Neural cell (in vitro differentiated cells): ENCODE results near the gene VPREB3. TPM values are rescaled to one million over a fixed set of nuclear protein-coding genes. Genes with fewer than 3 reads are reported as not detected.

Experiments
- H2AFZ ChIP-seq: fragments of 200-600, 300-800 bp; sonication (generic), shearing (Covaris generic); 2 replicates; pipeline ENCODE4 v1.6.0; 2014; ENCODE audit warnings: low read depth, mild to moderate bottlenecking, antibody characterized with exemption, low read length, moderate library complexity
- H3F3A ChIP-seq: fragments of 200-600 bp; shearing (Covaris generic); 2 replicates; pipeline ENCODE4 v1.6.1; 2016; ENCODE audit warnings: mild to moderate bottlenecking, moderate library complexity, mixed read lengths, antibody characterized with exemption, low read length; ENCODE audit not compliant: insufficient read depth, poor library complexity, severe bottlenecking
- H3K27ac ChIP-seq: fragments of 200-600, 300-800 bp; sonication (generic), shearing (Covaris generic); 2 replicates; pipeline ENCODE4 v1.5.1; 2014; ENCODE audit warnings: mild to moderate bottlenecking, low read length, moderate library complexity
- H3K27me3 ChIP-seq: fragments of 300-800, 200-600 bp; sonication (generic), shearing (Covaris generic); 2 replicates; pipeline ENCODE4 v1.6.0; 2014; ENCODE audit warnings: mild to moderate bottlenecking, low read depth, low read length, moderate library complexity; ENCODE audit not compliant: insufficient read depth
- H3K36me3 ChIP-seq: fragments of 300-800, 200-600 bp; sonication (generic), shearing (Covaris generic); 2 replicates; pipeline ENCODE4 v1.5.1; 2014; ENCODE audit warnings: mild to moderate bottlenecking, antibody characterized with exemption, low read length, moderate library complexity; ENCODE audit not compliant: insufficient read depth
- H3K4me2 ChIP-seq: fragments of 300-800, 200-600 bp; sonication (generic), shearing (Covaris generic); 2 replicates; pipeline ENCODE4 v1.6.0; 2014; ENCODE audit warnings: mild to moderate bottlenecking, low read length
- H3K4me3 ChIP-seq: fragments of 300-800, 200-600 bp; sonication (generic), shearing (Covaris generic); 2 replicates; pipeline ENCODE4 v1.5.1; 2014; ENCODE audit warnings: mild to moderate bottlenecking, low read length, moderate library complexity
- H3K79me2 ChIP-seq: fragments of 200-600 bp; shearing (Covaris generic); replicated peaks from 2 replicates; pipeline ENCODE4 v1.6.0; 2014; ENCODE audit warnings: mild to moderate bottlenecking, low read length, moderate library complexity; ENCODE audit not compliant: insufficient read depth
- H3K9ac ChIP-seq: fragments of 300-800, 200-600 bp; sonication (generic), shearing (Covaris generic); 2 replicates; pipeline ENCODE4 v1.6.1; 2016; ENCODE audit warnings: mild to moderate bottlenecking, low read length, mixed read lengths
- H3K9me2 ChIP-seq: fragments of 200-600 bp; shearing (Covaris generic); 2 replicates; pipeline ENCODE4 v1.6.1; 2016; ENCODE audit warnings: mild to moderate bottlenecking, low read length, mixed read lengths; ENCODE audit not compliant: insufficient read depth
- H3K9me3 ChIP-seq: fragments of 200-600, 300-800 bp; sonication (generic), shearing (Covaris generic); 2 replicates; pipeline ENCODE4 v1.6.1; 2016; ENCODE audit warnings: mild to moderate bottlenecking, mixed run types, low read length, moderate library complexity, mixed read lengths
- H4K20me1 ChIP-seq: fragments of 200-600 bp; shearing (Covaris generic); 2 replicates; pipeline ENCODE4 v1.6.1; 2016; ENCODE audit warnings: mild to moderate bottlenecking, mixed run types; ENCODE audit not compliant: insufficient read depth
- CTCF ChIP-seq: fragments of 450-650 bp; IDR thresholded peaks from 2 replicates; pipeline ENCODE4 v1.5.1; 2014; ENCODE audit warnings: antibody characterized with exemption, mild to moderate bottlenecking, moderate library complexity; ENCODE audit not compliant: poor library complexity, severe bottlenecking
- EP300 ChIP-seq: fragments of 450-650 bp; conservative IDR thresholded peaks from 2 replicates; pipeline ENCODE4 v1.6.1; 2014; ENCODE audit warnings: antibody characterized with exemption, mild to moderate bottlenecking, moderate library complexity; ENCODE audit not compliant: poor library complexity, severe bottlenecking
- EZH2 ChIP-seq: fragments of 200-600, 300-800 bp; shearing (Covaris generic), sonication (generic); IDR thresholded peaks from 2 replicates; pipeline ENCODE4 v1.6.1; 2014; ENCODE audit warnings: antibody characterized with exemption, low read length, borderline replicate concordance, mild to moderate bottlenecking; ENCODE audit not compliant: insufficient read depth, poor library complexity, severe bottlenecking
- MXI1 ChIP-seq: fragments of 450-650 bp; conservative IDR thresholded peaks from 2 replicates; pipeline ENCODE4 v1.6.1; 2014; ENCODE audit warnings: antibody characterized with exemption, mild to moderate bottlenecking; ENCODE audit not compliant: poor library complexity, severe bottlenecking
- POLR2AphosphoS5 ChIP-seq: IDR thresholded peaks from 2 replicates; pipeline ENCODE4 v1.6.1; 2012
- RAD21 ChIP-seq: fragments of 450-650 bp; conservative IDR thresholded peaks from 2 replicates; pipeline ENCODE4 v1.6.1; 2014; ENCODE audit warnings: antibody characterized with exemption, mild to moderate bottlenecking, moderate library complexity
- REST ChIP-seq: IDR thresholded peaks from 2 replicates; pipeline ENCODE4 v1.6.1; 2012; ENCODE audit warnings: borderline replicate concordance
- SMC3 ChIP-seq: fragments of 450-650 bp; conservative IDR thresholded peaks from 2 replicates; pipeline ENCODE4 v1.6.1; 2014; ENCODE audit warnings: antibody characterized with exemption, mild to moderate bottlenecking, moderate library complexity; ENCODE audit not compliant: poor library complexity
- TAF1 ChIP-seq: IDR thresholded peaks from 2 replicates; pipeline ENCODE4 v1.6.1; 2012; ENCODE audit warnings: low read depth
- polyA plus RNA-seq: library from polyadenylated mRNA; depleted of rRNA; stranded (reverse); fragments of >200 nt; gene quantifications from 2 replicates; pipeline ENCODE4 v1.2.3, GENCODE V29; 2014

Gene VPREB3
- polyA plus RNA-seq, 1 donor from 2014 or later = not detected

- Histone ChIP-seq H4K20me1 (peaks cover 5% of the 10 kb centered on the region), H3K9ac (no peak overlapping the region), H3K36me3 (no peaks in the 10 kb centered on the region), H3K79me2 (peaks cover 37% of the 10 kb centered on the region), H3K4me3 (no peak overlapping the region), H3K4me2 (no peak overlapping the region), H3K9me3 (no peaks in the 10 kb centered on the region), H3K9me2 (no peaks in the 10 kb centered on the region), H3F3A (no peaks in the 10 kb centered on the region), H2AFZ (no peak overlapping the region), H3K27me3 (no peaks in the 10 kb centered on the region), H3K27ac (no peak overlapping the region)
- TF ChIP-seq REST = no peak
- TF ChIP-seq CTCF = no peak
- no peak for TF ChIP-seq EP300
- no peak for TF ChIP-seq EZH2
- no peak for TF ChIP-seq POLR2AphosphoS5
- TF ChIP-seq RAD21 = no peak
- no peak for TF ChIP-seq TAF1
- no peak for TF ChIP-seq SMC3
- TF ChIP-seq MXI1 = no peak
Observed at GRCh38 chr22:23793326-23793725, 39.1 kb upstream of the VPREB3 start.

- no peak for TF ChIP-seq RAD21
- TF ChIP-seq EP300 = no peak
- no peak for TF ChIP-seq SMC3
- no peak for TF ChIP-seq POLR2AphosphoS5
- TF ChIP-seq EZH2 = no peak
- no peak for TF ChIP-seq TAF1
- no peak for TF ChIP-seq CTCF
- TF ChIP-seq REST = no peak
- no peak for TF ChIP-seq MXI1
- no peaks in the 10 kb centered on the region for H3F3A ChIP-seq
- H3K27me3 ChIP-seq = no peaks in the 10 kb centered on the region
- no peak overlapping the region for H3K9ac ChIP-seq
- no peak overlapping the region for H2AFZ ChIP-seq
- no peak overlapping the region for H3K4me3 ChIP-seq
- H4K20me1 ChIP-seq = peaks cover 5% of the 10 kb centered on the region
- no peaks in the 10 kb centered on the region for H3K9me2 ChIP-seq
- no peak overlapping the region for H3K27ac ChIP-seq
- H3K4me2 ChIP-seq = no peak overlapping the region
- peaks cover 47% of the 10 kb centered on the region for H3K79me2 ChIP-seq
- no peaks in the 10 kb centered on the region for H3K36me3 ChIP-seq
- H3K9me3 ChIP-seq = no peaks in the 10 kb centered on the region
Observed at GRCh38 chr22:23791738-23792645, 37.8 kb upstream of the VPREB3 start.
